Measurements from ENCODE around the gene MASP1.

Gene MASP1

DNA sequence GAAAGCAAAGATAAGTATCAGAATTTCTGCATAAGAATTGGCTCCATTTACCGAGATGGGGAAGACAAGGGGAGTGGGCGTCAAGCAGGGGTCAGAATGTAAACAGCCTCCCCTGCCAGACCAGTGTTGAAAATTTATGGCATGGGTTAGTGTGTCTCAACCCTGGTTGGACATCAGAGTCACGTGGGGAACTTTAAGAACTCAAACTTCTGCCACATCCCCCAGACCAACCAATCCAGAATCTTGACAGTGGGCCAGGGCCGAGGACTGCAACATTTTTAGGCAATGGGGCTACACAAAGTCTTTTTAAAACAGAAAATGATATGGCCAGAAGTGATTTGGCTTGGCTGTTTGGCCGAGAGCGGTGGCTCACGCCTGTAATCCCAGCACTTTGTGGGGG is 14.3 kb upstream of the MASP1 start:
- no peaks in the 10 kb centered on the region; the same call in 1 of the 2 replicates for H3K27me3 ChIP-seq (replicated peaks; ENCODE audit: control insufficient read depth, insufficient read depth, low read length)
- DNase-seq (ENCODE audit: extremely low read depth, insufficient read length): no peak
- H3K36me3 ChIP-seq (ENCODE audit: control insufficient read depth, insufficient read depth, low read length): no peaks in the 10 kb centered on the region
- TF ChIP-seq, protein P1, sequence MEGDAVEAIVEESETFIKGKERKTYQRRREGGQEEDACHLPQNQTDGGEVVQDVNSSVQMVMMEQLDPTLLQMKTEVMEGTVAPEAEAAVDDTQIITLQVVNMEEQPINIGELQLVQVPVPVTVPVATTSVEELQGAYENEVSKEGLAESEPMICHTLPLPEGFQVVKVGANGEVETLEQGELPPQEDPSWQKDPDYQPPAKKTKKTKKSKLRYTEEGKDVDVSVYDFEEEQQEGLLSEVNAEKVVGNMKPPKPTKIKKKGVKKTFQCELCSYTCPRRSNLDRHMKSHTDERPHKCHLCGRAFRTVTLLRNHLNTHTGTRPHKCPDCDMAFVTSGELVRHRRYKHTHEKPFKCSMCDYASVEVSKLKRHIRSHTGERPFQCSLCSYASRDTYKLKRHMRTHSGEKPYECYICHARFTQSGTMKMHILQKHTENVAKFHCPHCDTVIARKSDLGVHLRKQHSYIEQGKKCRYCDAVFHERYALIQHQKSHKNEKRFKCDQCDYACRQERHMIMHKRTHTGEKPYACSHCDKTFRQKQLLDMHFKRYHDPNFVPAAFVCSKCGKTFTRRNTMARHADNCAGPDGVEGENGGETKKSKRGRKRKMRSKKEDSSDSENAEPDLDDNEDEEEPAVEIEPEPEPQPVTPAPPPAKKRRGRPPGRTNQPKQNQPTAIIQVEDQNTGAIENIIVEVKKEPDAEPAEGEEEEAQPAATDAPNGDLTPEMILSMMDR (IDR thresholded peaks at IDR 0.05; ENCODE audit: insufficient read depth, low read length, poor library complexity, severe bottlenecking): no peak
- H3K4me3 ChIP-seq (replicated peaks; ENCODE audit: low read depth, low read length): no peak overlapping the region

DNA sequence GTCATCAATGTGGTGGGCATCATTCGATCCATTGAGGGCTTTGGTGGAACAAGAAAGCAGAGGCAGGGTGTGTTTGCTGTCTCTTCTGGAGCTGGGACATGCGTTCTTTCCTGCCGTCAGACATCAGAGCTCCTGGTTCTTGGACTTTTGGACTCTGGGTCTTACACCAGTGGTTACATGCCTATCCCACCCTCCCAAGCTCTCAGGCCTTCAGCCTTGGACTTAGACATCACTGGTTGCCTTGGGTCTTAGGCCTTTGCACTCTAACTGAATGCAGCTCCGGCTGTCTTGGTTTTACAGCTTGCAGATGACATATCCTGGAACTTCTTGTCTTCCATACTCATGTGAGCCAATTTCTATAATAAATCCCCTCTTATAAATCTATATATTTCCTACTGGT is 8.1 kb upstream of the MASP1 start:
- TF ChIP-seq, protein P1 (IDR thresholded peaks at IDR 0.05; ENCODE audit: insufficient read depth, low read length, poor library complexity, severe bottlenecking): no peak
- Histone ChIP-seq H3K27me3 (replicated peaks; ENCODE audit: control insufficient read depth, insufficient read depth, low read length) (no peaks in the 10 kb centered on the region; the same call in 1 of the 2 replicates), H3K4me3 (replicated peaks; ENCODE audit: low read depth, low read length) (no peak overlapping the region), H3K36me3 (ENCODE audit: control insufficient read depth, insufficient read depth, low read length) (no peaks in the 10 kb centered on the region)
- no peak for DNase-seq (ENCODE audit: extremely low read depth, insufficient read length)

DNA sequence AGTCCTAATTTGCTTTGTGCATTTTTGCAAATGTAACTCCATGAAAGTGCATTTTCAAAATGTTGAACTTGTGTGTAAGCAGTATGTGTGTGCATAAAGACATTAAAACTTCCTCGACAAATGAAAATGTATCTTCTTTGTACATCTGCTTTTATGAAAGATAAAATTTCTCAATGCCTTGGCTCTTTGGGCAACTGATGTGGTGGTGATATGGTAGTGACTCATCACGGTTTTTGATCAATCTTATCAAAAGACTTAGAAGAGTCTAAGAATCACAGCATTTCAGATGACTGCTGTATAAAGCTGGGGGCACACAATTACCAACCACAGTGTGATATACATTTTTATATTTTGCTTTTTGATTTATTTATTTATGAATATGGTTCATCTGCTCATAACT is 5.4 kb upstream of the MASP1 start:
- TF ChIP-seq, protein P1 (IDR thresholded peaks at IDR 0.05; ENCODE audit: insufficient read depth, low read length, poor library complexity, severe bottlenecking): no peak
- no peaks in the 10 kb centered on the region; the same call in 1 of the 2 replicates for H3K27me3 ChIP-seq (replicated peaks; ENCODE audit: control insufficient read depth, insufficient read depth, low read length)
- no peaks in the 10 kb centered on the region for H3K36me3 ChIP-seq (ENCODE audit: control insufficient read depth, insufficient read depth, low read length)
- DNase-seq (ENCODE audit: extremely low read depth, insufficient read length): no peak
- no peak overlapping the region for H3K4me3 ChIP-seq (replicated peaks; ENCODE audit: low read depth, low read length)

DNA sequence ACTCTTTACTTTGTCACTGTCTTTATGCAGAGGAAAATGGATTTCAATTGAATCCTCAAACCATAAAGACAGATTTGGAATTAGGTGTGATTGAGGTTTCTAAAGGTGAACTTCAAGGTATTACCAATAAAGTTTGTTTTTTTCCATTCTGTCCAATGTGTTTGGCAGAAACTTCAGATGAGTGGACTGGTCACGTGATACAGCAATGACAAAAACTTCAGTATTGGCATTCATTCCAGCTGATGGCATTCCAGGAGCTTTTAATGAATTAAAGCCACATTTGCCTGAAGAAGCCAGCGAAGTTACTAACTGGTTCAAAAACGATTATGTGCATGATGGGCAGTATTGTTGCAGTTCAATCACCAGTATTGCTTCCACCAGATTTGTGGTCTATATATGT is 4.5 kb upstream of the MASP1 start:
- no peak for DNase-seq (ENCODE audit: extremely low read depth, insufficient read length)
- TF ChIP-seq, protein P1 (IDR thresholded peaks at IDR 0.05; ENCODE audit: insufficient read depth, low read length, poor library complexity, severe bottlenecking): no peak
- H3K27me3 ChIP-seq (replicated peaks; ENCODE audit: control insufficient read depth, insufficient read depth, low read length): peaks cover 1% of the 10 kb centered on the region; the same call in 1 of the 2 replicates
- no peak overlapping the region for H3K4me3 ChIP-seq (replicated peaks; ENCODE audit: low read depth, low read length)
- H3K36me3 ChIP-seq (ENCODE audit: control insufficient read depth, insufficient read depth, low read length): no peaks in the 10 kb centered on the region

DNA sequence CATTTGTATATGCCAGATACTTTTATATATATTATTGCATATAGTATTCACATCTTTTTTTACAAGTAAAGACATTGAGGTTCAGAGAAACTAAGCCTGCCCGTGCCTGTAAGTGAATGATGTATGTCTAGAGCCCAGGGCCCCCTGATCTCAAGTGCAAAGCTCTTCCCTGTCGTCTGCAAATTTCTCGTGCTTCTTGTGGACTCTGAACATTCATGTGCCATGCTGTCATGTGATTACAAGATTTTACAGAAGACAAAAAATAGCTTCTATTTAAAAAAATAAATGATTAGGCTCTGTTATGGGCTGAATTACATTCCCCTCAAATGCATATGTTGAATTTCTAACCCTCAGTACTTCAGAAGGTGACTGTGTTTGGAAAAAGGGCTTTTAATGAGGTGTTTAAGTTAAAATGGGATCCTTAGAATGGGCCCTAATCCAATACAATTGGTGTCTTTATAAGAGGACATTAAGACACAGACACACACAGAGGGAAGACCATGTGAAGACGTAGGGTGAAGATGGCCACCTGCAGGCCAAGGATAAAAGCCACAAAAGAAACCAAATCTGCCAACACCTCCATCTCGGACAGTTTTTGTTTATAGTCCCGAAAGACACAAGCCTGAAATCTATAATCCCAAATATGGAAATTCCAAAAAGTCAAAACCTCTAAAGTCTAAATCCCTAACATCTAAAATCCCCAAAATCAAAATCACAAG is 3.9 kb upstream of the MASP1 start:
- no peaks in the 10 kb centered on the region for H3K36me3 ChIP-seq (ENCODE audit: control insufficient read depth, insufficient read depth, low read length)
- no peak overlapping the region for H3K4me3 ChIP-seq (replicated peaks; ENCODE audit: low read depth, low read length)
- no peak for DNase-seq (ENCODE audit: extremely low read depth, insufficient read length)
- TF ChIP-seq, protein P1 (IDR thresholded peaks at IDR 0.05; ENCODE audit: insufficient read depth, low read length, poor library complexity, severe bottlenecking): peak; percentile 29
- H3K27me3 ChIP-seq (replicated peaks; ENCODE audit: control insufficient read depth, insufficient read depth, low read length): peaks cover 1% of the 10 kb centered on the region; the same call in 1 of the 2 replicates
